Measurements from ENCODE around the gene PACSIN1. TPM values are rescaled to one million over a fixed set of nuclear protein-coding genes. Genes with fewer than 3 reads are reported as not detected.
A peak's percentile ranks its signal among the peaks of the same experiment; 100 is the strongest.

Gene PACSIN1, protein sequence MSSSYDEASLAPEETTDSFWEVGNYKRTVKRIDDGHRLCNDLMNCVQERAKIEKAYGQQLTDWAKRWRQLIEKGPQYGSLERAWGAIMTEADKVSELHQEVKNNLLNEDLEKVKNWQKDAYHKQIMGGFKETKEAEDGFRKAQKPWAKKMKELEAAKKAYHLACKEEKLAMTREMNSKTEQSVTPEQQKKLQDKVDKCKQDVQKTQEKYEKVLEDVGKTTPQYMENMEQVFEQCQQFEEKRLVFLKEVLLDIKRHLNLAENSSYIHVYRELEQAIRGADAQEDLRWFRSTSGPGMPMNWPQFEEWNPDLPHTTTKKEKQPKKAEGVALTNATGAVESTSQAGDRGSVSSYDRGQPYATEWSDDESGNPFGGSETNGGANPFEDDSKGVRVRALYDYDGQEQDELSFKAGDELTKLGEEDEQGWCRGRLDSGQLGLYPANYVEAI
- polyA plus RNA-seq = under 1 TPM; 0.01 to 0.04 TPM

DNA sequence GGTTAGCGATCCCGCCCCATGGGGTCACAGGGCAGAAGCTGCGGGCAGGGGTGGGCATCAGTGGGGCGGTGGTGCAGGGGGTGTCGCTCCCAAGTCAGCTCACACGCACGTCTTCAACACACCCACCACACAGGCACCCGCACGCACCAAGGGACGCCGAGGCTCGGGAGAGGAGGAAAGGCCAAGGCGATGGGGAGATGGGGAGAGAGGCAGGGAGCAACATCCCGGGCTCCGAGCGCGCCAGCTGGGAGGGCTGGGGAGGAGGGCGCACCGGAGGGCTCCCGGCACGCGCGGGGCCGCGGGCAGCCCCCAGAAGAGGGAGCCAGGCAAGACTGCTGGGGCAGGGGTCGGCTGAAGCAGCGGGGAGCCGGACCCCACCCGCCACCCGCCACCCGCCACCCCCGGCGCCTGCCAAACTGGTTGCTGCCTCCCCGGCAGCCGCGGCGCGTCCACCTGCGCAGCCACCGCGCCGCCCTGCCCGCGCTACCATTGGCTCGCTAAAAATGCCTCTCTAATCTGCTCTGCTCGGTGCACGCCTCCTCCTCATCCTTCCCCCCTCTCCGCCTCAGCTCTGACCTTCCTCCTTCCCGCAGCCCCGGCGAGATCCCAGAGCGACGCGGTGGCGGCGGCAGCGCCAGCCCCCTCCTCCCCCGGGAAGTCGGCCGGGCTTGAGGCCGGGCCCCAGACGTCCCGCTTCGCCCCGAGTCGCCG, at the start of gene PACSIN1:
TSS of gene PACSIN1 (plus strand) at position 546 of the 711 bp plus-strand sequence. CDS start 60,230 bp downstream, outside the sequence.
- Histone ChIP-seq H3K9me3 (ENCODE audit: control insufficient read depth in 2 of 2, insufficient read depth in 1 of 2, low read depth in 1 of 2, low read length in 1 of 2) (no peaks in the 10 kb centered on the region), H3K4me1 (ENCODE audit: control insufficient read depth in 2 of 2, insufficient read depth in 2 of 2, low read length in 1 of 2) (peaks cover 0 to 4% of the 10 kb centered on the region in 2 donors), H3K4me3 (ENCODE audit: low read depth in 1 of 2, low read length in 2 of 2) (peak within 1 kb of the TSS; percentile 19 to 32), H3K27ac (ENCODE audit: low read depth in 2 of 2, low read length in 1 of 2) (no peak within 1 kb of the TSS), H3K36me3 (ENCODE audit: control insufficient read depth in 2 of 2, insufficient read depth in 2 of 2, low read length in 1 of 2) (no peaks in the 10 kb centered on the region), H3K27me3 (ENCODE audit: control insufficient read depth in 1 of 2, insufficient read depth in 2 of 2, low read length in 2 of 2) (no peaks in the 10 kb centered on the region)
- WGBS, 2 donors = 3 to 4% methylated on average over 44 to 67 of the region's 67 CpGs

DNA sequence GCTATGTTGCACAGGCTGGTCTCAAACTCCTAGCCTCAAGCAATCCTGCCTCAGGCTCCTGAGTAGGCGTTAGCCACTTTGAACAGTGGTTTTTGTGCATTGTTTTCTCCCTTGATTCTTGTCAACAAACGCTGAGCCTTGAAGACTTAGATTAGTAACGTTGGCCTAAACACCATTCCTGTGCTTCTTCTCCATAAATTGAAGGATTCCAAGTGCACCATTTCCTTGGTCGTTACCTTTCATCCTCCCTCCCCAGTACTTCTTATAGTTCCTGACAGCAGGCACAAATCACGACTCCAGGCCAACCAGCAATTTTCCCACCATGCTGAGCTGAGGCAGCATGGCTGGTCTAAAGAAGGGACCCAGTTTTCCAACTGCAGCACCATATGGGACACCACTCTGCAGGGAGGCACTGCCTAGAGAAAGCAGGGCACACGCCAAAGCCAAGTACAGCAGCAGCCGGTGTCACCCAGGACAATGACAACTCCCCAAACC, 49.0 kb upstream of the PACSIN1 start:
- H3K9me3 ChIP-seq (ENCODE audit: control insufficient read depth in 2 of 2, insufficient read depth in 1 of 2, low read depth in 1 of 2, low read length in 1 of 2) = no peaks in the 10 kb centered on the region
- no peaks in the 10 kb centered on the region for H3K4me1 ChIP-seq (ENCODE audit: control insufficient read depth in 2 of 2, insufficient read depth in 2 of 2, low read length in 1 of 2)
- peak overlapping the region in 1 of 2 donors; percentile 28 for H3K27ac ChIP-seq (ENCODE audit: low read depth in 2 of 2, low read length in 1 of 2)
- H3K4me3 ChIP-seq (ENCODE audit: low read depth in 1 of 2, low read length in 2 of 2) = no peak overlapping the region
- H3K27me3 ChIP-seq (ENCODE audit: control insufficient read depth in 1 of 2, insufficient read depth in 2 of 2, low read length in 2 of 2) = no peaks in the 10 kb centered on the region
- peaks cover 13 to 21% of the 10 kb centered on the region in 2 donors for H3K36me3 ChIP-seq (ENCODE audit: control insufficient read depth in 2 of 2, insufficient read depth in 2 of 2, low read length in 1 of 2)
- 58 to 69% methylated on average over 7 of the region's 7 CpGs for WGBS, 2 donors

DNA sequence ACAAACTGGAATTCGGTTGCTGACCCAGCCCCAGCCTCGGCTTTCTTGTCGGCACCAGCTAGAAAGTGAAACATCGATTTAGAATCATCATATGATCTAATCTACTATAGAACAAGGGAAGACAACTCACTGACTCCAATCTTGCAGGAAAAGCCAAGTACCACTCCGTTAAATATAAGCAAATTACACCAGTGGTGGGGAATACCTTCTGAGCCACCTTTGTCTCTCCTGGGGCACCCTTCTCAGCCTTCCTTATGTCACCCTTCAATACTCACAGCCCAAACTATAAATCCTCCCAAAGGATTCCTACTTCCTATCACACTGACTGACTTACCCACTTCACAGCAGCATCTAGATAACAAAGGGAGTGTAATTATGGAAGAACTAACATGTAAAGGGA, 47.5 kb upstream of the PACSIN1 start:
- no peak overlapping the region for H3K4me3 ChIP-seq (ENCODE audit: low read depth in 1 of 2, low read length in 2 of 2)
- H3K27ac ChIP-seq (ENCODE audit: low read depth in 2 of 2, low read length in 1 of 2) = no peak overlapping the region
- H3K9me3 ChIP-seq (ENCODE audit: control insufficient read depth in 2 of 2, insufficient read depth in 1 of 2, low read depth in 1 of 2, low read length in 1 of 2) = no peaks in the 10 kb centered on the region
- H3K27me3 ChIP-seq (ENCODE audit: control insufficient read depth in 1 of 2, insufficient read depth in 2 of 2, low read length in 2 of 2) = no peaks in the 10 kb centered on the region
- H3K4me1 ChIP-seq (ENCODE audit: control insufficient read depth in 2 of 2, insufficient read depth in 2 of 2, low read length in 1 of 2) = no peaks in the 10 kb centered on the region
- WGBS, 2 donors = 74 to 76% methylated on average over 5 of the region's 5 CpGs
- peaks cover 13 to 28% of the 10 kb centered on the region in 2 donors for H3K36me3 ChIP-seq (ENCODE audit: control insufficient read depth in 2 of 2, insufficient read depth in 2 of 2, low read length in 1 of 2)

DNA sequence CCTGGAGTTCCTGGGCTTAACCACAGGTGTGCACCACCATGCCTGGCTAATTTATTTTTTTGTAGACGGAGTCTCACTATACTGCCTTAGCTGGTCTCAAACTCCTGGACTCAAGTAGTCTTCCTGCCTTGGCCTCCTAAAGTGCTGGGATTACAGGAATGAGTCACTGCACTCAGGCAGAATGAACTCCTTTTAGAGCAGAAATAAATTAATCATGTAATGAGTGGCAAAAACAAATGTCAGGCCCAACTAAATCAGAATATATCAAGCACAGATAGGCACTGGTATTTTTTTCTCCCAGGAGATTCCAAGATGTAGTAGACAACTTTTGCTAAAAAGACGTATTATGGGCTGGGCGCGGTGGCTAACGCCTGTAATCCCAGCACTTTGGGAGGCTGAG, 42.6 kb upstream of the PACSIN1 start:
- peaks cover 0 to 3% of the 10 kb centered on the region in 2 donors for H3K4me1 ChIP-seq (ENCODE audit: control insufficient read depth in 2 of 2, insufficient read depth in 2 of 2, low read length in 1 of 2)
- no peak overlapping the region for H3K27ac ChIP-seq (ENCODE audit: low read depth in 2 of 2, low read length in 1 of 2)
- H3K36me3 ChIP-seq (ENCODE audit: control insufficient read depth in 2 of 2, insufficient read depth in 2 of 2, low read length in 1 of 2) = peaks cover 7 to 16% of the 10 kb centered on the region in 2 donors
- no peaks in the 10 kb centered on the region for H3K9me3 ChIP-seq (ENCODE audit: control insufficient read depth in 2 of 2, insufficient read depth in 1 of 2, low read depth in 1 of 2, low read length in 1 of 2)
- no peaks in the 10 kb centered on the region for H3K27me3 ChIP-seq (ENCODE audit: control insufficient read depth in 1 of 2, insufficient read depth in 2 of 2, low read length in 2 of 2)
- no peak overlapping the region for H3K4me3 ChIP-seq (ENCODE audit: low read depth in 1 of 2, low read length in 2 of 2)
- 82 to 83% methylated on average over 5 of the region's 5 CpGs for WGBS, 2 donors

DNA sequence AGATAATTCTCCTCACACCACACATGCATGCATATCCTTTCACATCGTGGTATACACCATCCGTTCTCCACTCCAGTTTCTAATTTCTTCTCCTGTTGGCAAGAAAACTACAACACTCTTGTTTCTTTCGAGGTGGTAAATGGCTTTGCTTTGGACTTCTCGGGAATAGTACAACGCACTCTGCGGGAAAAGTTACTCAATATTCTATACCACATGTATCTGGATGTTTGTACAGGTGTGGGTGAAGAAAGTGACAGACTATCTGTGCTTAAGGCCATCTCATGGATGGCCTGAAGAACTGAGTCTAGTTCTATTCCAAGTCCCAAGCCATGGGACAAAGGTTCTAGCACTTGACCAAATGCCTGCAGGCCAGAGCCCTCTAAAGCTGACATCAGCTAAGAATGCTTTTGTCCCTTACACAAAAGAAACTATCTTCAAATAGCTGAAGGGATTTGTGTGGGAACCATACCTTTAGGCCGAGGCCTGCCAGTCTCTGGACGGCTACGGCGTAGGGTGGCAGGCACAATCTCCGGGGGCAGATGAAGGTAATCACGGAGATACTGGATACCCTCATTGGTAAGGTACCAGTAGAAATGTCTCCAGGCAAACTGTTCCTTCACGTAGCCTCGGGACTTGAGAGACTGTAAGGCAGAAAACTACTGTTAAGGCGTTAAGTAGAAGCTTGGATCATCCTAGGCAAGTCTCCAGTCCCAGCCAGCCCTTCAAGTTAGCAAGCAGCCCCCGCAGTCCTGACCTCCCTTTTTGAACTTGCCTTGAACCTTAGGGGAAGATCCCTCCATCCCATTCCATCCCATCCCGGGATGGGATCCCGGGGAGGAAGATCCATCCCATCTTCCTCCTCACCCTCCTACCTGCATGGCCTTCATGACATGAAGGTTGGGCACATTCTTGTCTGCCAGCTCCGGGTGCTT, 41.4 kb upstream of the PACSIN1 start:
- peaks cover 7 to 11% of the 10 kb centered on the region in 2 donors for H3K36me3 ChIP-seq (ENCODE audit: control insufficient read depth in 2 of 2, insufficient read depth in 2 of 2, low read length in 1 of 2)
- peaks cover 0 to 3% of the 10 kb centered on the region in 2 donors for H3K4me1 ChIP-seq (ENCODE audit: control insufficient read depth in 2 of 2, insufficient read depth in 2 of 2, low read length in 1 of 2)
- 60 to 65% methylated on average over 19 of the region's 19 CpGs for WGBS, 2 donors
- H3K9me3 ChIP-seq (ENCODE audit: control insufficient read depth in 2 of 2, insufficient read depth in 1 of 2, low read depth in 1 of 2, low read length in 1 of 2) = no peaks in the 10 kb centered on the region
- H3K27me3 ChIP-seq (ENCODE audit: control insufficient read depth in 1 of 2, insufficient read depth in 2 of 2, low read length in 2 of 2) = no peaks in the 10 kb centered on the region
- peak overlapping the region in 1 of 2 donors; percentile 68 for H3K27ac ChIP-seq (ENCODE audit: low read depth in 2 of 2, low read length in 1 of 2)
- peak overlapping the region; percentile 82 to 99 for H3K4me3 ChIP-seq (ENCODE audit: low read depth in 1 of 2, low read length in 2 of 2)

DNA sequence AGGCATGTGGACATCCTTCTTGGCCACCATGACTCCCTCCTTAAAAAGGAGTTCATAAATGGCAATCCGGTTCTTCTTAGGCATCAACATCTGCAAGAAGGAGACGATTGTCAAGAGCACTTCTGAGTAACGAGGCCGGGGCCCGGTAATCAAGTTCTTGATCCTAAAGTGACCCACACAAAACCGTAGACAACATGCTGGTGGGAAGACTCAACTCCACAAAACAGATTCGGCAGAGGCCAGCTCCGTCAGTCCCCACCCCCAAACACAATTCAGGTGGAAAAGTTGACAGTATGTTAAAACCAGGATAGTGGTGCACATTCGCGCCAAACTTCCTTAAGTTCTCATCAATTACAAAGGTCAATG, 40.8 kb upstream of the PACSIN1 start:
- Histone ChIP-seq H3K9me3 (ENCODE audit: control insufficient read depth in 2 of 2, insufficient read depth in 1 of 2, low read depth in 1 of 2, low read length in 1 of 2) (no peaks in the 10 kb centered on the region), H3K27me3 (ENCODE audit: control insufficient read depth in 1 of 2, insufficient read depth in 2 of 2, low read length in 2 of 2) (no peaks in the 10 kb centered on the region), H3K4me1 (ENCODE audit: control insufficient read depth in 2 of 2, insufficient read depth in 2 of 2, low read length in 1 of 2) (peaks cover 0 to 3% of the 10 kb centered on the region in 2 donors), H3K27ac (ENCODE audit: low read depth in 2 of 2, low read length in 1 of 2) (peak overlapping the region; percentile 55 to 95), H3K4me3 (ENCODE audit: low read depth in 1 of 2, low read length in 2 of 2) (peak overlapping the region; percentile 82 to 99), H3K36me3 (ENCODE audit: control insufficient read depth in 2 of 2, insufficient read depth in 2 of 2, low read length in 1 of 2) (peaks cover 6 to 11% of the 10 kb centered on the region in 2 donors)
- 2 to 3% methylated on average over 10 of the region's 10 CpGs for WGBS, 2 donors

DNA sequence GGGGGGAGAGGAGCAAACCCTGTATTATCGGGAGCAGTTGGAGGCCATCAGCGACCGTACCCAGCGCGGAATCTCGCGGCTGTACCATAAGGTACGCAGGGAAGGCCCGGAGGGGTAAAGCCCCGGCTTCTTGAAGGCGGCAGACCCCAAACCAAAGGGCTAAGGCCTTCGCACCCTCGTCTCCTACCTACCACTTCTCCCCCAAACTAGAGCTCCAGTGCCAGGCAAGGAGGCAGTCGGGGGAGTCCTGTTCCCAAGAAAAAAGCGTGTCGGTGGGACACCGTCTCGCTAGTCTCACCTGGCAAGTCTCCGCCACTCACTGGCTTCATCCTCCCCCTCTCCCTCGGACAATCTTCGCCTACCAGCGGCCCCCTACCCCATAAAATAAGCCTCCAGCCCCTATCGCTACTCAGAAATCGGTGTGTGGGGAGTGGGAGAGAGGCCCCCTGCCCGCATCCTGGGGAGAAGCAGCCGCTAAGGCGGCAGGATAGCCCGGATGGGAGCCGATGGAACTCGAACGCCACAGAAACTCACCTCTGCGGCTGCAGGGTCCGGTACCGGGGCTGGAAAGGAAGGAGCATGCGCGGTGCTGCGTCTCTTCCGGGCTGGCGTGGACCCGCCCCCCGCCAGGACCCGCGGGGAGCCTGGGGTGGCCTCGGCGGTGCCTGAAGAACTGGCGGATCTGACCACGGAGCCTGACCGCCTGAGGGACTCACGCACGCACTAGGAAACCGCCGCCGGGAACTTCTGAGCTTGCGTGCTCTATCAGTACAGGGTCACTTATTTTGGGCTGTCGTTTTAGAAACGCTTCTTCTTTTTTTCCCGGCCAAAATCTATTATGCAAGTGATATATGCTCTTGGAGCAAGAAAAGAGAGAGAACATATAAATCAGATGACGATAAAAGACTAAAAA, 40.1 kb upstream of the PACSIN1 start, which contains the start of gene RPS10:
TSS of gene RPS10 (minus strand) at position 572 of the 913 bp plus-strand sequence. CDS start 848 bp downstream, outside the sequence.
- Histone ChIP-seq H3K9me3 (ENCODE audit: control insufficient read depth in 2 of 2, insufficient read depth in 1 of 2, low read depth in 1 of 2, low read length in 1 of 2) (no peaks in the 10 kb centered on the region), H3K27me3 (ENCODE audit: control insufficient read depth in 1 of 2, insufficient read depth in 2 of 2, low read length in 2 of 2) (no peaks in the 10 kb centered on the region), H3K4me3 (ENCODE audit: low read depth in 1 of 2, low read length in 2 of 2) (peak within 1 kb of the TSS; percentile 82 to 99), H3K36me3 (ENCODE audit: control insufficient read depth in 2 of 2, insufficient read depth in 2 of 2, low read length in 1 of 2) (peaks cover 4 to 11% of the 10 kb centered on the region in 2 donors), H3K27ac (ENCODE audit: low read depth in 2 of 2, low read length in 1 of 2) (peak within 1 kb of the TSS; percentile 55 to 95), H3K4me1 (ENCODE audit: control insufficient read depth in 2 of 2, insufficient read depth in 2 of 2, low read length in 1 of 2) (peaks cover 0 to 3% of the 10 kb centered on the region in 2 donors)
- WGBS, 2 donors = 0% methylated on average over 53 to 58 of the region's 58 CpGs

DNA sequence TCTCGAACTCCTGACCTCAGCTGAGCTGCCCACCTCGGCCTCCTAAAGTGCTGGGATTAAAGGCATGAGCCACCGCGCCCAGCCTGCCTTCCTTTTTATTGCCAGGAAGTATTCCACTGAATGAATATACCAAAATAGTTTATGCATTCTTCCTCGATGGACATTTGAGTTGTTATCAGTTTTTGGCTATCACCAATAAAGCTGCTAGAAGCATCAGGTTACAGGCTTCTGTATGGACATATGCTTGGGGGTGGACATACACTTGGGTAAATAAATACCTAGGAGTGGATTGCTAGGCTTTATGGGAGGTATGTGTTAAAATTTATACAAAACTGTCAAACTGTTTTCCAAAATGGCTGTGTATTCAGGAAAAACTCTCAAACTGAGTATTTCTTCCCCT, 30.0 kb upstream of the PACSIN1 start:
- peaks cover 0 to 3% of the 10 kb centered on the region in 2 donors for H3K9me3 ChIP-seq (ENCODE audit: control insufficient read depth in 2 of 2, insufficient read depth in 1 of 2, low read depth in 1 of 2, low read length in 1 of 2)
- H3K36me3 ChIP-seq (ENCODE audit: control insufficient read depth in 2 of 2, insufficient read depth in 2 of 2, low read length in 1 of 2) = no peaks in the 10 kb centered on the region
- WGBS, 2 donors = 69 to 74% methylated on average over 5 of the region's 5 CpGs
- no peak overlapping the region for H3K4me3 ChIP-seq (ENCODE audit: low read depth in 1 of 2, low read length in 2 of 2)
- H3K27me3 ChIP-seq (ENCODE audit: control insufficient read depth in 1 of 2, insufficient read depth in 2 of 2, low read length in 2 of 2) = no peaks in the 10 kb centered on the region
- no peak overlapping the region for H3K27ac ChIP-seq (ENCODE audit: low read depth in 2 of 2, low read length in 1 of 2)
- H3K4me1 ChIP-seq (ENCODE audit: control insufficient read depth in 2 of 2, insufficient read depth in 2 of 2, low read length in 1 of 2) = no peaks in the 10 kb centered on the region
